Measurements from ENCODE around the gene KCTD20.

DNA sequence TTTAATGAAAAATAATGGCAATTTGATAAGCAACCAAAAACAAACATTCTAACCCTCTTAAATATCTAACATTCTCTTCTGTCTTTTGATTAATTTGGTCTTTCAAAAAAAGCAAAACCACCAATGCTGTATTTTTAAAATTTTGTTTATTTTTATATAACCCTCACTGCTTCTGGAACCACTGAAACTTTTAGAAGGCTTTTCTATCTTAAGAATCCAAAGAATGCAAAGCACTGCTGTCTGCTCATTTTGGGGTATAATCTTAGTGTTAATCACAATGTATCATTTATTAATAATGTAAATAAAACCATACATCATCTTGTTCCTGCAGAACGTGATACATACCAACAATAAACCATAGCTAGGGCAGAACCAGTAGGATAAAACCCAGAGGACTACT is 90.5 kb downstream of the KCTD20 start:
- TF ChIP-seq, protein P1, sequence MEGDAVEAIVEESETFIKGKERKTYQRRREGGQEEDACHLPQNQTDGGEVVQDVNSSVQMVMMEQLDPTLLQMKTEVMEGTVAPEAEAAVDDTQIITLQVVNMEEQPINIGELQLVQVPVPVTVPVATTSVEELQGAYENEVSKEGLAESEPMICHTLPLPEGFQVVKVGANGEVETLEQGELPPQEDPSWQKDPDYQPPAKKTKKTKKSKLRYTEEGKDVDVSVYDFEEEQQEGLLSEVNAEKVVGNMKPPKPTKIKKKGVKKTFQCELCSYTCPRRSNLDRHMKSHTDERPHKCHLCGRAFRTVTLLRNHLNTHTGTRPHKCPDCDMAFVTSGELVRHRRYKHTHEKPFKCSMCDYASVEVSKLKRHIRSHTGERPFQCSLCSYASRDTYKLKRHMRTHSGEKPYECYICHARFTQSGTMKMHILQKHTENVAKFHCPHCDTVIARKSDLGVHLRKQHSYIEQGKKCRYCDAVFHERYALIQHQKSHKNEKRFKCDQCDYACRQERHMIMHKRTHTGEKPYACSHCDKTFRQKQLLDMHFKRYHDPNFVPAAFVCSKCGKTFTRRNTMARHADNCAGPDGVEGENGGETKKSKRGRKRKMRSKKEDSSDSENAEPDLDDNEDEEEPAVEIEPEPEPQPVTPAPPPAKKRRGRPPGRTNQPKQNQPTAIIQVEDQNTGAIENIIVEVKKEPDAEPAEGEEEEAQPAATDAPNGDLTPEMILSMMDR (IDR thresholded peaks at IDR 0.05; ENCODE audit: insufficient read depth, low read length, poor library complexity, severe bottlenecking): no peak
- TF ChIP-seq EZH2phosphoT487 (conservative IDR thresholded peaks at IDR 0.05; ENCODE audit: low read length): no peak

All from SU-DHL-6 (cell line).